Kidney glomerular epithelial cell (primary cell): Measurements from ENCODE around the gene COL25A1.

Experiments used
- DNase-seq: peaks from one replicate; lab custom pipeline; 2025; lab: John Stamatoyannopoulos, UW

Gene COL25A1

DNA sequence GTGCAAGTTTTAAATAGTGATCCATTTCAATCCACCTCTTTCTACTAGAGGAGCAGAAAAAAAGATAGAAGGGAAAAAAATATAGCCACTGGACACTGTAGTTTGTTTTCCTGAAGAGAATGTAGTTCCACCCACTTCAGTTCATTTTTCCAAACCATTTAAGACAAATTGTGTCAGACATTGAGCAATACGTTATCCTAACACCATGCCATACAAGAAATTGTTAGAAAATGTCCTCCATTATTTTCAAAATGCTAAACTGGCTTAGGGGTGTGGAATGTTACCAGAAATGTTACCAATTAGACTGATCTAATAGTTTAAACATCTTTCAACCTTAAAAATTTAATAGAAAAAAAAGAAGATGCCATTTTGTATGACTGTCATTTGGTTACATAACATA lies 491.0 kb downstream of the COL25A1 start:
- no peak for DNase-seq

DNA sequence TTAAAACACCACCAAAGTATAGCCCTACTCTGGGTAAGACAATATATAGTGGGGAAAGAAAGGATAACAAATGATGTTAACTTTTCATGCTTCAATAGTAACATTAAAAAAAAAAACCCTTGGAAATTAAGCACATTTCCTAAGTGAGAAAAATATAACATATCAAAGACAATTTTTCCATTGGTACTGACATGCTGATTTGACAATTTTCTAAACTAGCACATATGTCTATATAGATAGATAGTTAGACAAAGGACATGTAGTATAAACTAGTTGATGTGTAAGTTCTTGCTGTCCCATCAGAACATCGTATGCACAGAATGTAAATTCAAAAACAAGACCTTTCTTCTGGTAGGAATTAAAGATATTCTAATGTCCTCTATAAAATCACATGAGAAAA lies 492.4 kb downstream of the COL25A1 start:
- no peak for DNase-seq

DNA sequence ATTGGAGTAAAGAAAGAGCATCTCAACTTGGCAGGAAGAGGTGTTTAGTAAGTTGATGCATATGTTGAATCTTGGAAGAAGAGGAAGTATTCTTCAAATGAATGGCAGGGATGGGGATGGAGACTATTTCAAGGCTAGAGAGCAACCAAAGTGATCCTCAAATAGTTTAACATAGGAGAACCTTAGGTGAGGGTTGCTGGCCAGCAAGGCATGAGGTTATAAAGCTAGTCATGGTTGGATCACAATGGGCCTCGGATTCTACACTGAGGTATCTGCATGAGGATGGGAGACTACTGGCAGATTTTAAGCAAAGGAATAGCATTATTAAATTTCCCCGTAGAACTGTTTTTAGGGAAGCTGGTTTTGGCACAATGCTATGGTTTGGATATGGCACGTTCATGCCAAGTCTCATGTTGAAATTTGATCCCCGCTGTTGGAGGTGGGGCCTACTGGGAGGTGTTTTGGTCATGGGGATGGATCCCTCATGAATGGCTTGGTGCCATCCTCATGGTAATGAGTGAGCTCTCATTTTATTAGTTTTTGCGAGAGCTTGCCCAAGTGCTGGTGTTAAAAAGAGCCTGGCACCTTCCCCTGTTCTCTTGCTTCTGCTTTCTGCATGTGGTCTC lies 497.7 kb downstream of the COL25A1 start:
- DNase-seq: no peak

DNA sequence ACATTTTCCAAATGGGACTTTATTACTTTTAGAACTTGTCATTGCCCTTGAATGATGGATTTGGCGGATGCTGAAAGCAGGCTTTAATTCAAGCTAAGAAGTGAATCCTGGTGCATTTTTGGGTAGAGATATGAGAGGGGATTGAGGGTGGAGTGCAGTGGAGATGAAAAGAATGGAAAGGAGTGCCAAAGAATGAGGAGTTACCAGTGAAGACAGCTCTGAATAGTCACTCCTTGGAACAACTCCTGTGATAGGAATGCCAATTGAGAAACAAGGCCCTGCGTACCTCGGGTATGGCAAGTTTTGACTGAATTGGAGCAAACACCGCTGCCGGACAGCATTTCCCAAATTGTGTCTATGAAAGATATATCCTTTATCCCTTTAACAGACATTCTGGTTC lies 503.2 kb downstream of the COL25A1 start:
- DNase-seq: no peak

DNA sequence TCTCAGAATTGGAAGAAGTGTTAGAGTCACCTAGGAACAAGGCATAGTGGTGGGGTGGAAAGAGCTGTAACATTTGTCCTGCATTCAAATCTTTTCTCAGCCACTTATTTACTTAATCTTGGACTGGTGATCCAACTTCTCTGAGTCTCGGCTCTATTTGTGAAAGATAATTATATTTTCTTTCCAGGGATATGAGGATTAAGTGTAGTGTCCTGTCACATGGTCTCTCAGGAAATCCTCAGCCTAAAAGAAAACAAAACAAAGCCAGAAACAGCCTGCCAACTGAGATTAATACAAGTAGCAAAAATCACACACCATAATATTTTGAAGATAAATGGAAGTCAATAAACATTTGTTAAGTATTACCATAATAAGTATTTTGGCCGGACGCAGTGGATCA lies 506.3 kb downstream of the COL25A1 start:
- no peak for DNase-seq

DNA sequence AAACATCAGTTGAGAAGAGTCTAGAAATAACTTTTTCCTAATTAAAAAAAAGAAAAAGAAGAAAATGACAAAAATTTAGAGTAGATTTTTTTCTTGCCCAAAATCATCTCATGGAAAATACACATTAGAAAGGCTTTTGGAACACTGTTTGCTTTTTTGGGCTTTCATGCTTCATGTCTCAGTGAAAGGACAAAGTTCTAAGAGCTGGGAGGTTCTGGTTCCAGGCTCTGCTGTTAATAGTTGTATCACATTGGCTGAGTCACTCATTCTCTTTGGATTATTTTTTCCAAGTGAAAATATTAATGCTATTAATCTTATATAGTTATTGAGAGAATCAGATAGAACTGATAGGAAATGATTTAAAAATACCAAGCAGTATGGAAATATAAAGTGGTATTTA lies 506.7 kb downstream of the COL25A1 start:
- DNase-seq: no peak

DNA sequence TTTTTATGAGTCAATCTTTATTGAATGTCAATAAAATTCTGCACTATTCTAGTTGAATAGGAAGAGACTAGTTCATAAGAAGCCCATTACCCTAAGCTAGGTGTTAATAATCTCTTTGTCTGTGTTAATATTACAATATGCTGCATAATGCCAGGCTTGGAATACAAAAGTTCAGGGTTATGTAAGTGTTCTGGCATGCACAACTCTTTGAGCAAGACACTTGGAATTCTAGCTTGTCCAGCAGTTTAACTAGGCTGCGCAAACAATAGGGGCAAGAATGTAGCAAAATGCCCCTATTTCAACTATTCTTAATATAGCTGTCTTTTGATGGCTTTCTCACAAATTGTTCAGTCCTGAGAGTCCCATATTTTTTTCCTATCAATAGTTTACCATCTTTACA lies 508.3 kb downstream of the COL25A1 start:
- peak; percentile 41 for DNase-seq

DNA sequence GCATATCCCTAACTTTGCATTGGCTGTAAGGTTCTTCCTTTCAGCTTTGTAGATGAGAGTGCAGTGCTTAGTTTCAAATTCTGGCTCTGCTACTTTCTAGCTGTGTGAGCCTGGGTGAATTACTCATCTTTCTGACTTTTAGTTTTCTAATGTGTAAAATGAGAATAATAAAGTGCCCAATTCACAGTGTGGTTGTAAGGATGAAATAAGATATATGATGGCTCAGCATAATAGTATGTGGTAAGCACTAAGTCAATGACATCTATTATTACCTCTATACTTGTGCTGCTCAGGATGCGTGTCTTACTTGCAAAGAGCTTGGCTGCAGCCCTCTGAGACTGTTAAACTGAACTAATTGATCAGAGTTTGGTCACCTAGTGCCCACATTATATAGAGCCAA lies 509.0 kb downstream of the COL25A1 start:
- DNase-seq: peak; percentile 4

DNA sequence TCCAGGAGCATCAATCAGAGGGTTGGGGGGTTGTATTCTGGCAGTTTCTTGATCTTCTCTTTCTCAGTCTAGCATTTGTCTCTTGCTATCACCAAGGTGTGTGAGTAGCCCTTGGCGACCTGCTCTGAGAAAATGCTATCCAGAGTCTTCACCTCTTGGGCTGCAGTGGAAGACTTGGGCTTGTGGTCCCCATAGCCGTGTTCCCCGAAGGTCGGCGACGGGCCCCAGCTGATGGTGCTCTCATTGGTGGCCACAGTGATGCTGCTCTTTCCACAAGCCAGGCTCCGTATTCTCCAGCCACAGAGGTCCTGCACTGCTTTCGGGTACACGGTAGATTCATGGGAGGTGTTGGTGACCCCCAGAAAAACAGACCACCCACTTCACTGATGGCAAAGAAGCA lies 513.7 kb downstream of the COL25A1 start:
- no peak for DNase-seq

DNA sequence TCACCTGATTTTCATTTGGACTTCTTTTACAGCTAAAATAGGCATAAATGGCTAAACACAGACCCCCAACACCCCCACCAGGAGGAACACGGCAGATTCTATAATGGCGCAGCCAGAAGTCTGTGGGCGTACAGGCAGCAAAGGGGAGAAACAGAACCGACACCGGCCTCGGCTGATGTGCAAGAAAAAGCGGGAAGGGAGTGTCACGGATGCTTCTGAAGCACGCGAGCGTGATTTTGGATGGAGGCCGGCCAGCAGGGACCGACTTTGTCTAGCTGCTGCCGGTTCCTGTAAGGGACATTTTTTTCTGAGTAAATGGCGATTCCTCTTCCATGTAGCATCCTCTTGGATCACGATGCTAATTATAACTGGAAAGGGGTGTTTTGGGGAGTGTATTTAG lies 514.7 kb downstream of the COL25A1 start:
- no peak for DNase-seq

DNA sequence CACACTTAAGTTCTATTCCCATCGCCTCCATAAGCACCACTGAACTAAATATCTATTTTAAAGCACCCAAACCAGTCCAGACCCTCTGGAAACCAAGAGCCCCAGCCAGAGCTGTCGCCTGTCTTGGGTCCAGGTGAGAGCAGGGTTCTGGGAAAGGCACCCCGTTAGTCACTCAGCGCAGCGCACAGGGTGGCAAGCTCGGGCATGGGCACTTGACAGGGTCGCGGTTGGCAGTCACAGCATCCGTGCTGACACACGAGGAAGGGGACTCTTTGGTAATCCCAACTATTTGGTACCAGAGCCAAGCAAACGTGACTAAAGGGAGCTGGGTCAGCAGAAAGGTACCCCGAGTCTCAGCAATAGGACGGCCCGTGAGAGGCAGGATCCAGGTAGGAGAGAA lies 515.4 kb downstream of the COL25A1 start:
- DNase-seq: no peak

DNA sequence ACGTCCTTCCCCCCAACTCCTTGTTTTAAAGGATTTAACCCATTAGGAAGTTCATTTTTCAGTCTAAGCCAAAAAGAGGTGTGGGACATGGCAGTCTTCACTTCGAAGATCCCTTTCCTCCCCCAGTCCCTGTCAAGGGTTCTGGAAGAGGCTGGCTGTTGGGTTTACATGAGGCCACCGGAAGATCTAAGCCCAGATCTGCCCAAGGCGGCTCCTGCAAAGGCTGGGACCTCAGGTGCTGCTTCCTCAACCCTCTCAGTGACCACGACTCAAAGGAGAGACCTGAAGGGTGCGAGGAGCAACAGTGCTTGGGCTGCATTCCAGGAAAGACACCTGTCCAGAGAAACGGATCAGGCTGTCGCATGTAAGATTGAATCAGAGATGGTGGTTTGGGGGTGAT lies 516.1 kb downstream of the COL25A1 start:
- DNase-seq: no peak

DNA sequence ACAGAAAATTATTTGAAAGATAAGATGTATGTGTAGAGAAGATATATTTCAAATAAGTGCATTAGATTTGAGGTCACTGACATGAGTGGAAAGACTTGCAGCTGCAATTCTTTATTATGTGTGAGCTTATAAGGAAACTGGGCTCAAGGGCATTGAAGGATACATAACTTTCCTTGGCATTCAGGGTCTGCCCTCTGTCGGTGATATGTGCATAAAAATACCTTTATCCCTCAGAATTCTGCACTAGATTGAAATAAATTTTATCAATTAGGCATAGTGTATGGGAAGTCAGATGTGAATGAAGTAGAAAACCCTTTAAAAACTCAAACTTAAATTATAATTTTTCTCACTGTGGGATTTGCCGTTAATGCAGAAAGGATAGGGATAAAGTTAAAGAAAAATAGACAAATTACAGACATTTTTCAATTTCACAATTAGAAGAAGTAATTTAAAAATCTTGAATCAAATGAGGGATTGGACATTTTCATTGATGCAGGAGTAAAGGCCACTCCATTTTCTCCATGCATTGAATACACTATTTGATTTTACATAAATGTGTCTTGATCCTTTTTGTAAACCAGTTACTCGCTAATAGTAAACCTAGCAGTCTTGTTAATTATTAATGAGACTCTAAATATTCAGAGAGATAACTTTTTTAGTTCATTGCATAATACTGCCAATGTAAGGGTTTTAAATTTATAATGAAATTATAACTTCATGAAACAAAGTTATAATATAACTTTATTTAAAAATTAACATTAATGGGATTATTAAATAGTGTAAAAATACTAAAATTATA lies 518.6 kb downstream of the COL25A1 start:
- DNase-seq: no peak

DNA sequence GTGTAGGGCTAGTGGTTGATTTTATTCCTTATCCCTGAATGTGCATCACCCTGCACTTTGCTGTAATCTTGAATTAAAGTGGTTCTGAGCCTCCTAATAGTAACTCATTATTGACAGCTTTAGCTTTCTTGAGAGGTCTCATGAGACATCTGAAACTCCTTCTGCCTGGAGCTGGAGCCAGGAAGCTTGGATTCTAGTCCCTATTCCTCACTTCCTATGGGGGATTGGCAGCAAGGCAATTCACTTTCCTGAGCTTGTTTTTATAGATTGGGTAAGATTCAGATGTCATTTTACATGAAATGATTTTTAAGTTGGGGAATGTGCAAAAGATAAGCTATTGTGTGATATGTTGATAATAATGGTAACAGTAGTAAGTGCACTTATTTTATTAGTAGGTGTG lies 522.5 kb downstream of the COL25A1 start:
- no peak for DNase-seq

DNA sequence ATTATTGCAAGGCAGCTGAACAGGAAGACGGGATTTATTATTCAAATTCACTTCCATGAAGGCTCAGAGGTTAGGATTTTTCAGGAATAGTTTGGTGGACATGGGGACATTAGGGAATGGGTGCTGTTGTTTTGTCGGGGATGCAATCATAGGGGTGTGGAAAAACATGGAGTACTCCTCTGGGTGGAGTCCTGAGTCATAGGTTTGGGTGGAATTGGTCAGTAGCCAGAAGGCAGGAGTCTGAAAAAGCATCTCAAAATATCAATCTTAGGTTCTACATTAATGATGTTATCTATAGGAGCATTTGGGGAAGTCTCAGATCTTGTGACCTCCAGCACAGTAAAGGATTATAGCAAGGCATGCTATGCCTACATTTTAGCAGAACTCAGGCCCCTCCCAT lies 525.1 kb downstream of the COL25A1 start:
- DNase-seq: no peak

DNA sequence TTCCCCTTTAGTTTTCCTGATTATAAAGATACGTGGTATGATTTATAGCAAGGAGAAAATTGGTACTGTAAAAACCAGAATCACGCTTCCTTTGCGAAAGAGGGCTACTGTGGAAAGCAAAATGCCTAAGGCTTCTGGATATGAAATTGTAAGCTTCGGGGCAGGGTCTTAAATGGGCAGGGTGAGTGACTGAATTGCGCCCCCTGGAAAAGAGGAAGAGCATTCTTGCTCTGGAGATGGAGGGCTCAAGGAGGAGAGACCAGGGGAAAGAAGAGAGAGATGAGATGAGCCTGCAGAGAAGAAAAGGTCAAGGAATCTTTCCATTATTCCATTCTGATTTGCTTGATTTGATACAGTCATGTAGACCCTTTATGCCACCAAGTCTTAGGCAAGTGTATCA lies 526.5 kb downstream of the COL25A1 start:
- DNase-seq: no peak

DNA sequence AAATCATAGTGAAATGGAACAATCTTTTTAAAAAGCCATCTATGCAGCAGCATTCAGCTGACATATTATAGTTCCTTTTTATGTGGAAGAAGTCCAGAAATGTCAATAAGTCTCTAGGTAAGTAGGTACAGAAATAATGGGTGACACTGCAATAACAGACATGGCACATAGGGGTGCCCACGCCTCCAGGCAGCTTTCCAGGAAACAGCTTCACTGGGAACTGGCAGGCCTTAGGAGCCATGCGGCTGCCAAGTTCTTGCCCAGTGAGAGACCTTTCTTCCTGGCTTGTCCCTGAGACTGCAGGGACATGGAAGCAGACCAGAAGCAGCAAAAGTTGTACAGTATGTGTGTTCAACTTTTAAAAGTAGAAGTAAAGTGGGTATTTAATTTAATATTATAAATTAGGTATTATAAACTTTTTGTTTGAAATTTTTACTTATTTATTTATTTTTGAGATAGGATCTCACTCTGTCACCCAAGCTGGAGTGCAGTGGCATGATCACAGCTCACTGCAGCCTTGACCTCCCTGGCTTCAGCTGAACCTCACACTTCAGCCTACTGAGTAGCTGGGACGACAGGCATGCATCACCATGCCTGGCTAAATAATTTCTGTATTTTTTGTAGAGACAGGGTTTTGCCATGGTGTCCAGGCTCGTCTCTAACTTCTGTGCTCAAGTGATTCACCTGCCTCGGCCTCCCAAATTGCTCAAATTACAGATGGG lies 527.5 kb downstream of the COL25A1 start:
- DNase-seq: no peak

DNA sequence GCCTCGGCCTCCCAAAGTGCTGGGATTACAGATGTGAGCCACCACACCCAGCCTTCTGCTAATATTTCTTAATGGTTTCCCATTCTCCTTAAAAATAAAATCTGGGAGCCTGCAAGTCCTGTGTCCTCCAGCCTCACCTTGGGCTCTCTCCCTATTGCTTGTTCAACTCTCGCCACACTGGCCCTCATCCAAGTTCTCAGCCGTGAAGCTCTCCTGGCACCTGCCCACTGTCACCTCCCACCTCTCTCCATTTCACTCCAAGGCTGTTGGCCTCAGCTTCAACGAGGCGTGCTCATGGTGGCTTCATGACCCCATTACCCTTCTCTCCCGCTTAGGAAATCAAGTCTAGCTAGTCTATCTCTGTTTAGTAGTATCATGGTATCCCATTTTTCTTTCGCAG lies 530.1 kb downstream of the COL25A1 start:
- no peak for DNase-seq

DNA sequence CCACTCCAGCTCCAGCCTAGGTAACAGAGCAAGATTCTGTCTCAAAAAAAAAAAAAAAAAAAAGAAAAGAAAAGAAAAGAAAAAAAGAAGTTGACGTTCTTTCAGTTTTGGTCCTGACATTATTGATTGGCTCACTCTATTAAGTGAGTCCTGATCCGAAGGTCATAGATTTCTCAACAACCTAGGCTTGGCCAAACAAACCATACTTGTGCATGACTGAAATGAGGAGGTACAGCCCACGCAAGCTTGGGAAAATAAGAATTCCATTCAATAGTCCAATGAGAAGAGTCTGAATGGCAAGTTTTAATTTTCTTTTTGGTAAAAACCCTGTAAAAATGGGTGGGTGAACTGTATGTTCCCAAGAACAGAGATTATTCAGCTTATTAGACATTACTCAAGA lies 536.4 kb downstream of the COL25A1 start:
- no peak for DNase-seq

DNA sequence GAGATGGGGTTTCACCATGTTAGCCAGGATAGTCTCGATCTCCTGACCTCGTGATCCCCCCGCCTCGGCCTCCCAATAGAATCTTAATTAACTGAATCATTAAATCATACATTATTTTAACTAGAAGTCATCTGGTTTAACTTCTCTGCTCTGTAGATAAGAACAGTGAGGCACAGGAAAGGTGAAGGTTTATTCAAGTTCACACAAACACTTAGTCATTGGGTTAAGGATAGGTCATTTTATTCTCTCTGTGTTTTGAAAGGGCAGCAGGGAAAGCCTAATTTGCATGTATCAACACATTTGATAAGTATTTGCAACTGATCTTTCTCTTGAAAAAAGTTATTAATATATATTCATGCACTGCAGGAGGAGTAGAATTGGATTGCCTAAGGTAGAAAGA lies 538.5 kb downstream of the COL25A1 start:
- DNase-seq: no peak

DNA sequence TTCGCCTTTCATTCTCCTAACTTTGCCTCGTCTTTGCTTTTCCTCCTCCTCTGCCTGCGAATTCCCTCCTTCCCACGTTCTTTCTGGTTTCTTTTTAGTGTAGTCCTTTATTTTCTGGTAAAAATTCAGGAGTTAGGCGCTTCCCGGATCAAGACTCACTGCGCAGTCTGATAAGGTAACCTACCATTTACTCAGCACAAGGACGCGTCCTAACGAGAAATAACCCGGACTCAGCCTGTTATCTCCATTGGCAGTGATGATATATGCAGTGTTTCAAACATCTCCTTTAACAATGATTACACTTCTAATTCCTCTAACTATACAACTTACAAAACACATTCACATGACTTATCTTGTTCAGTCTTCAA lies 539.2 kb downstream of the COL25A1 start:
- no peak for DNase-seq

DNA sequence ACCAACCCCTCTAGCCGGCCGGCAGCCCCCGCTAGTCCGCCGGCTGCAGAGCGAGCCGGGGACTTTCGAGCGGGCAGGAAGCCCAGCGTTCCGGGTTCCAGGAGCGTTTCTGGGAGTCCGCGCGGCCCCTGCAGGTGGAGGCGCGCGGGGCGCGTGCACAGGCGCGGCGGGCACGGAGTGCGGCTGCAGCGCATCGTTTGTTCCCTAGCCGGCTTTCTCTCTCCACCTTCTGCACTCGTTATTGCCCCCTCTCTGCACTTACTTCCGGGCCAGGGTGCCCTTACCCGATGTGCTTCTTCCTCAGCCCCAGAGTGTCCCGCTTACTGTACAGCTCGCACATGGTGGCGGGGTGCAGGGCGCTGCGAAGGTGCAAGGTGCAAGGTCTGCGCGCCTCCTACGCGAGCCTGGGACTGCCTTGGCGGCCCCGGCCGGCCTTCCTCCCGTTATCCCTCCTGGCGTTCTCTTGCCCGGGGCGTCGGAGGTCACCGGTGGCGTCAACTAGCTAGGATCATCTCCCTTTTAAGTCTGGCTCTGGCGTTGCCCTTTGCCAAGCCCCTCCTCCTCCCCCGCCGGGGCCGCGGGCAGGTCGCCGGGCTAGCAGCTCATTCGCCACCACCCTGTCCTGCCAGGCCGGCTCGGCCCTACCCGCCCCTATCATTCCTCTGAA lies 539.8 kb downstream of the COL25A1 start, which contains the start of gene ETNPPL:
TSS of gene ETNPPL (minus strand) at position 495 of the 667 bp plus-strand sequence. CDS start at position 340, 155 bp downstream.
- no peak for DNase-seq
